ENCODE data around the gene C2orf68.

- no peak for TF ChIP-seq CTCF (IDR thresholded peaks at IDR 0.05)
- no peak for TF ChIP-seq POLR2A (IDR thresholded peaks at IDR 0.05)
Measured at GRCh38 chr2:85590950-85591349, 20.9 kb downstream of the C2orf68 start.
